GM18858 (cell line): ENCODE measurements around the gene PPP4R2.

Experiments
- ATAC-seq: cut with Tn5 transposase; IDR thresholded peaks from one replicate; pipeline ENCODE4 v1.9.1; 2021; ENCODE audit not compliant: unreplicated experiment

Gene PPP4R2

GRCh38 chr3:73107676-73108187 is 111.1 kb downstream of the PPP4R2 start:
- ATAC-seq, result no peak

- no peak for ATAC-seq
These were observed 112.1 kb downstream of the PPP4R2 start for GRCh38 chr3:73108750-73109149.

- ATAC-seq, result no peak
These were observed 113.9 kb downstream of the PPP4R2 start for GRCh38 chr3:73110530-73110929.

- ATAC-seq, result no peak
These were observed 118.1 kb downstream of the PPP4R2 start for GRCh38 chr3:73114711-73115110.

- no peak for ATAC-seq
These were observed 119.2 kb downstream of the PPP4R2 start for GRCh38 chr3:73115806-73116205.
